Endothelial cell of umbilical vein (primary cell): ENCODE results near the gene OAS3.

ENCODE experiments used
- CTCF ChIP-seq, 2 donors: IDR thresholded peaks; 1 replicate in 1 of 2; 2 replicates in 1 of 2; pipeline ENCODE4 v1.5.1; 2011; ENCODE audit warnings: low read length in 2 of 2, mild to moderate bottlenecking in 2 of 2, moderate library complexity in 2 of 2, control low read depth in 1 of 2, inconsistent platforms in 1 of 2, low read depth in 1 of 2; ENCODE audit not compliant: insufficient read depth in 1 of 2; ENCODE audit errors: extremely low read depth in 1 of 2
- EZH2 ChIP-seq: IDR thresholded peaks from 2 replicates; pipeline ENCODE4 v1.6.1; 2012; ENCODE audit warnings: borderline replicate concordance, low read depth, mild to moderate bottlenecking, moderate library complexity, low read length, inconsistent platforms; ENCODE audit not compliant: severe bottlenecking
- FOS ChIP-seq: IDR thresholded peaks from 2 replicates; pipeline ENCODE4 v1.6.1; 2011; ENCODE audit warnings: mild to moderate bottlenecking, low read length, moderate library complexity, borderline replicate concordance; ENCODE audit not compliant: insufficient read depth
- JUN ChIP-seq: IDR thresholded peaks from 2 replicates; pipeline ENCODE4 v1.6.1; 2011; ENCODE audit warnings: borderline replicate concordance, low read depth; ENCODE audit not compliant: insufficient read length, insufficient read depth
- POLR2AphosphoS5 ChIP-seq: IDR thresholded peaks from 2 replicates; pipeline ENCODE4 v1.6.1; 2012; ENCODE audit warnings: low read depth, mild to moderate bottlenecking, control low read depth, low read length, moderate library complexity; ENCODE audit not compliant: insufficient read depth

- TF ChIP-seq JUN (no peak), FOS (no peak), EZH2 (no peak), CTCF (IDR thresholded peaks at IDR 0.05; ENCODE audit: extremely low read depth in 1 of 2, insufficient read depth in 1 of 2, low read depth in 1 of 2, low read length in 2 of 2) (no peak), POLR2AphosphoS5 (no peak)
These were observed 45.4 kb upstream of the OAS3 start for GRCh38 chr12:112892856-112893255.
